H1 (cell line): ENCODE data around the gene UBN1. TPM values are rescaled to one million over a fixed set of nuclear protein-coding genes. Genes with fewer than 3 reads are reported as not detected.

Experiments
- CTCF ChIA-PET: fragments of 300-600 bp; sonication (Branson Sonifier 250); formaldehyde crosslinking; loops from one replicate; lab custom pipeline; 2021; ENCODE audit not compliant: partially characterized antibody; lab: Charles Lee
- POLR2A ChIA-PET: fragments of 300-600 bp; sonication (Branson Sonifier 250); formaldehyde crosslinking; loops from one replicate; lab custom pipeline; 2021; ENCODE audit warnings: inconsistent platforms; ENCODE audit not compliant: partially characterized antibody; lab: Charles Lee
- DNase-seq, 2 experiments: peaks; one replicate each; pipeline versions ENCODE4 v3.0.0 to v3.0.0-alpha.2; 2010 to 2022; ENCODE audit warnings: low spot score in 2 of 2, low read depth in 1 of 2, mixed read lengths in 1 of 2
- FAIRE-seq: peaks from 2 replicates; lab custom pipeline; 2011; peaks lifted over from hg19 to GRCh38; lab: Jason Lieb, UNC
- H2AFZ ChIP-seq: 2 replicates; pipeline ENCODE4 v1.8.1; 2012; ENCODE audit warnings: low read length, inconsistent platforms
- H2AK5ac ChIP-seq: 2 replicates; pipeline ENCODE4 v1.6.1; 2013; ENCODE audit warnings: low read depth, low read length
- H2BK120ac ChIP-seq: replicated peaks from 2 replicates; pipeline ENCODE3; 2013; ENCODE audit warnings: low read depth, low read length, inconsistent platforms
- H2BK12ac ChIP-seq: 2 replicates; pipeline ENCODE4 v1.6.1; 2013; ENCODE audit warnings: low read depth, low read length
- H2BK15ac ChIP-seq: 2 replicates; pipeline ENCODE4 v1.6.1; 2013; ENCODE audit warnings: low read length
- H2BK20ac ChIP-seq: 2 replicates; pipeline ENCODE4 v1.6.1; 2013; ENCODE audit warnings: low read length
- H2BK5ac ChIP-seq: 2 replicates; pipeline ENCODE4 v1.6.1; 2013; ENCODE audit warnings: low read depth, low read length
- H3K14ac ChIP-seq: 2 replicates; pipeline ENCODE4 v1.6.1; 2013; ENCODE audit warnings: inconsistent platforms; ENCODE audit not compliant: insufficient read length
- H3K18ac ChIP-seq: 2 replicates; pipeline ENCODE4 v1.6.1; 2013; ENCODE audit warnings: low read length; ENCODE audit errors: extremely low read depth
- H3K23ac ChIP-seq: 2 replicates; pipeline ENCODE4 v1.6.1; 2013; ENCODE audit warnings: inconsistent platforms; ENCODE audit not compliant: insufficient read length
- H3K23me2 ChIP-seq: 2 replicates; pipeline ENCODE4 v1.6.1; 2013; ENCODE audit warnings: low read depth, low read length
- H3K27ac ChIP-seq: 2 replicates; pipeline ENCODE4 v1.6.1; 2011; ENCODE audit warnings: low read depth, low read length, inconsistent platforms
- H3K27me3 ChIP-seq, 4 experiments: replicated peaks in 1 of 4; 1 replicate in 1 of 4; 2 replicates in 3 of 4; pipeline versions ENCODE4 v1.6.1 to v1.8.1; 2011 to 2013; ENCODE audit warnings: low read length in 3 of 4, mild to moderate bottlenecking in 3 of 4, inconsistent platforms in 2 of 4, mixed read lengths in 2 of 4, moderate library complexity in 1 of 4; ENCODE audit not compliant: control insufficient read depth in 3 of 4, insufficient read depth in 3 of 4; ENCODE audit errors: extremely low read depth in 1 of 4
- H3K36me3 ChIP-seq, 4 experiments: 2 replicates each; pipeline versions ENCODE4 v1.6.1 to v1.8.1; 2011 to 2013; ENCODE audit warnings: mild to moderate bottlenecking in 4 of 4, low read length in 3 of 4, moderate library complexity in 2 of 4, control low read depth in 1 of 4, inconsistent platforms in 1 of 4; ENCODE audit not compliant: insufficient read depth in 4 of 4, control insufficient read depth in 2 of 4
- H3K4ac ChIP-seq: replicated peaks from 2 replicates; pipeline ENCODE3; 2013; ENCODE audit warnings: low read length, low read depth, mixed read lengths, inconsistent platforms; ENCODE audit not compliant: insufficient read length
- H3K4me1 ChIP-seq, 4 experiments: replicated peaks in 1 of 4; 1 replicate in 1 of 4; 2 replicates in 3 of 4; pipeline versions ENCODE4 v1.6.1 to v1.8.1; 2011 to 2013; ENCODE audit warnings: low read length in 3 of 4, inconsistent platforms in 2 of 4, mixed read lengths in 1 of 4; ENCODE audit not compliant: insufficient read depth in 4 of 4, control insufficient read depth in 3 of 4
- H3K4me2 ChIP-seq, 2 experiments: 2 replicates each; pipeline versions ENCODE4 v1.6.1 to v1.8.1; 2011 to 2013; ENCODE audit warnings: low read depth in 2 of 2, low read length in 2 of 2, control low read depth in 1 of 2, inconsistent platforms in 1 of 2, mild to moderate bottlenecking in 1 of 2; ENCODE audit not compliant: insufficient read depth in 1 of 2
- H3K4me3 ChIP-seq, 4 experiments: fragments of 200-600, 300-600 bp in 1 of 4; sonication (generic), shearing (Covaris generic), sonication (Bioruptor Twin) in 1 of 4; 2 replicates each; pipeline versions ENCODE4 v1.5.1 to v1.8.1; 2011 to 2016; ENCODE audit warnings: low read length in 4 of 4, low read depth in 3 of 4, control low read depth in 2 of 4, inconsistent platforms in 2 of 4, mild to moderate bottlenecking in 2 of 4, mixed read lengths in 1 of 4, moderate library complexity in 1 of 4; ENCODE audit not compliant: insufficient read depth in 2 of 4; ENCODE audit errors: extremely low read depth in 1 of 4
- H3K56ac ChIP-seq: replicated peaks from 2 replicates; pipeline ENCODE3; 2013; ENCODE audit warnings: low read depth, mild to moderate bottlenecking, mixed read lengths, low read length, inconsistent platforms; ENCODE audit not compliant: insufficient read length
- H3K79me1 ChIP-seq: 2 replicates; pipeline ENCODE4 v1.6.1; 2013; ENCODE audit warnings: low read depth, low read length, control low read depth
- H3K79me2 ChIP-seq, 2 experiments: 2 replicates each; pipeline versions ENCODE4 v1.6.1 to v1.8.1; 2012 to 2013; ENCODE audit warnings: low read length in 2 of 2, mild to moderate bottlenecking in 2 of 2, inconsistent platforms in 1 of 2; ENCODE audit not compliant: insufficient read depth in 2 of 2, control insufficient read depth in 1 of 2
- H3K9ac ChIP-seq, 4 experiments: replicated peaks in 1 of 4; 1 replicate in 1 of 4; 2 replicates in 3 of 4; pipeline versions ENCODE4 v1.6.1 to v1.8.1; 2011 to 2013; ENCODE audit warnings: low read depth in 3 of 4, low read length in 3 of 4, control low read depth in 2 of 4, mild to moderate bottlenecking in 2 of 4, moderate library complexity in 2 of 4, inconsistent platforms in 1 of 4; ENCODE audit errors: extremely low read depth in 1 of 4
- H3K9me3 ChIP-seq, 2 experiments: 2 replicates each; pipeline versions ENCODE4 v1.6.1 to v1.8.1; 2012 to 2013; ENCODE audit warnings: mild to moderate bottlenecking in 2 of 2, moderate library complexity in 2 of 2, control low read depth in 1 of 2, inconsistent platforms in 1 of 2, low read depth in 1 of 2, low read length in 1 of 2, mixed read lengths in 1 of 2; ENCODE audit not compliant: insufficient read depth in 2 of 2
- H4K20me1 ChIP-seq, 2 experiments: replicated peaks in 1 of 2; 2 replicates each; pipeline versions ENCODE3 to v1.8.1; 2011 to 2013; ENCODE audit warnings: inconsistent platforms in 2 of 2, low read length in 2 of 2, mild to moderate bottlenecking in 1 of 2; ENCODE audit not compliant: insufficient read depth in 2 of 2, control insufficient read depth in 1 of 2
- H4K5ac ChIP-seq: 2 replicates; pipeline ENCODE4 v1.6.1; 2013; ENCODE audit warnings: low read length, low read depth, mixed read lengths, inconsistent platforms; ENCODE audit not compliant: insufficient read length
- H4K8ac ChIP-seq: 2 replicates; pipeline ENCODE4 v1.8.0; 2013; ENCODE audit warnings: mild to moderate bottlenecking, moderate library complexity, low read length, inconsistent platforms; ENCODE audit not compliant: insufficient read depth; ENCODE audit errors: extremely low read depth
- H4K91ac ChIP-seq: replicated peaks from 2 replicates; pipeline ENCODE3; 2013; ENCODE audit warnings: low read length, mixed read lengths, inconsistent platforms; ENCODE audit not compliant: insufficient read length
- ASH2L ChIP-seq: fragments of 200-600, 300-600 bp; sonication (generic); IDR thresholded peaks from one replicate; pipeline ENCODE4 v1.7.1; 2017; ENCODE audit warnings: low read length
- BACH1 ChIP-seq: IDR thresholded peaks from 2 replicates; pipeline ENCODE4 v1.6.1; 2012; ENCODE audit warnings: low read length, improper control_type of control experiment
- CREB1 ChIP-seq: IDR thresholded peaks from 2 replicates; pipeline ENCODE4 v1.6.1; 2012; ENCODE audit warnings: inconsistent platforms
- CTBP2 ChIP-seq: IDR thresholded peaks from 2 replicates; pipeline ENCODE4 v1.7.0; 2011; ENCODE audit warnings: borderline replicate concordance, mild to moderate bottlenecking, moderate library complexity, mixed read lengths, low read length; ENCODE audit not compliant: insufficient read depth, insufficient read length
- KDM4A ChIP-seq: IDR thresholded peaks from one replicate; pipeline ENCODE4 v1.7.1; 2012; ENCODE audit warnings: low read depth, mild to moderate bottlenecking, moderate library complexity, low read length, inconsistent platforms; ENCODE audit not compliant: severe bottlenecking
- MAFK ChIP-seq: IDR thresholded peaks from 2 replicates; pipeline ENCODE4 v1.6.1; 2012; ENCODE audit warnings: low read depth, mild to moderate bottlenecking, improper control_type of control experiment, low read length
- SIRT6 ChIP-seq: IDR thresholded peaks from one replicate; pipeline ENCODE4 v1.7.1; 2012; ENCODE audit warnings: low read length, inconsistent platforms
- SUZ12 ChIP-seq: fragments of 200-600 bp; sonication (generic); IDR thresholded peaks from 2 replicates; pipeline ENCODE4 v1.6.1; 2012; ENCODE audit warnings: mild to moderate bottlenecking, inconsistent platforms, low read length, moderate library complexity, mixed read lengths
- WGBS, 2 experiments: shearing (Covaris generic) in 1 of 2; methylation state at CpG; one replicate each; pipeline versions ENCODE4 v1.1.6 to v1.1.7; 2013 to 2015; ENCODE audit warnings: low lambda C conversion rate in 2 of 2, mixed read lengths in 2 of 2, inconsistent platforms in 1 of 2, low coverage in 1 of 2, missing lambda C conversion rate in 1 of 2; ENCODE audit not compliant: insufficient replicate concordance in 2 of 2, insufficient coverage in 1 of 2, insufficient read length in 1 of 2; ENCODE audit errors: extremely low coverage in 1 of 2, missing lambda C conversion rate in 1 of 2; 5-methylcytosine and 5-hydroxymethylcytosine counted together
- polyA plus RNA-seq, 7 experiments: library from polyadenylated mRNA; depleted of rRNA in 3 of 7; stranded (reverse) in 5 of 7; unstranded in 2 of 7; fragments of >200 nt in 5 of 7; fragments of 200-250 nt in 2 of 7; gene quantifications; 1 replicate in 5 of 7; 2 replicates in 1 of 7; 4 replicates in 1 of 7; pipeline versions ENCODE4 v1.2.1 to v1.2.3, GENCODE V29; 2011 to 2013; ENCODE audit warnings: missing spikeins in 2 of 7, mixed read lengths in 2 of 7
- total RNA-seq: library from RNA; stranded (reverse); fragmentation: NEBNext Ultra II Directional; extraction: Animal tissue kit (Norgen Biotek cat#: 25700); gene quantifications from 2 replicates; pipeline ENCODE4 v1.2.1, GENCODE V29; 2021
- TF ChIP-seq, protein P1 (sequence below), 3 experiments: IDR thresholded peaks; 1 replicate in 2 of 3; 2 replicates in 1 of 3; pipeline versions ENCODE4 v1.5.1 to v1.6.1; 2011; ENCODE audit warnings: low read length in 3 of 3, mild to moderate bottlenecking in 3 of 3, inconsistent platforms in 2 of 3, low read depth in 1 of 3, moderate library complexity in 1 of 3; ENCODE audit not compliant: insufficient read depth in 1 of 3; ENCODE audit errors: control extremely low read depth in 1 of 3
- TF ChIP-seq, protein P2 (sequence below): IDR thresholded peaks from 2 replicates; pipeline ENCODE4 v1.6.1; 2012; ENCODE audit warnings: inconsistent platforms

UBN1 gene
- total and polyA plus RNA-seq, 2 of the 8 experiments (the other 6 are each of a cell fraction or from before 2014, with no cell fraction given), result 16.2 to 37.0 TPM

DNA sequence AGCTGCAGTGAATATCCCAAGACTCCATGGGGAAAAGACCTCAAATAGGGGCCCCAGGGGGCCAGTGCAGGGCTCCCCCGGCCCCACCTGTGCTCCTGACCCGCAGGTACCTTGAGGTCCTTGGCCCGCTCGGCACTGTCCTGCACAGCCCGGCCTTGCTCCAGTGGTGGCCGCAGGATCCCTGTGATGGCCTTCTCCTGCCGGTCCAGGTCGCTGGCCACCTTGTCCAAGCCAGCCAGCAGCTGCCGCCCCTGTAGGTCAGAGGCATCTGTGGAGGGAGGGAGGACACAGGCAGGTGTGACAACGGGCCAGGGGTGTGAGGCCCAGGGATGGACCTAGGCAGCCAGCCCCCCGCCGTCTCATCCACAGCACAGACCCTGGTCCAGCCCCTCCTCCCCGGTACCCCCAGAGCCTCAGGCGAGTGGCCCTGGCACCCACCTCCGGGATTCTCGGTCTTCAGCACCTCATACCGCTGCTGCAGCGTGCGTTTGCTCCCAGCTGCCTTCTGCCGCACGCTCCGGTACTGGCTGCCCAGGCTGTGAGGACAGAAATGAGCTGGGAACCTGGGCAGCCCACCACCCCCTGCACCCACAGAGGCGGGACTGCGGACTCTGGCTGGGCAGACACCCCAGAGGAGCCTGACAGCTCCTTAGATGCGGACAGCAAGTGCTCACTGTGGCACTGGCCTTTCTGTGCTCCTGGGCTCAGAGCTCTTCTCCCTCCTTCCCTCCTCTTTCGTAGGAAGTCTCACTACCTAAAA, 46.0 kb downstream of the UBN1 start:
- Histone ChIP-seq H3K79me1 (no peaks in the 10 kb centered on the region), H2BK120ac (no peak overlapping the region), H3K9me3 (no peaks in the 10 kb centered on the region), H4K5ac (no peak overlapping the region), H3K4me2 (no peak overlapping the region), H4K20me1 (peaks cover 0 to 6% of the 10 kb centered on the region in 2 experiments), H2BK12ac (no peak overlapping the region), H3K36me3 (peaks cover 2 to 32% (median 14%) of the 10 kb centered on the region in 4 experiments; a peak in 5 of 8 replicates), H3K79me2 (no peaks in the 10 kb centered on the region), H3K27me3 (no peaks in the 10 kb centered on the region), H3K18ac (no peak overlapping the region), H3K23ac (no peak overlapping the region), H3K9ac (no peak overlapping the region), H3K27ac (no peak overlapping the region), H2BK5ac (no peak overlapping the region), H3K4ac (no peak overlapping the region), H4K91ac (no peak overlapping the region), H2AFZ (no peak overlapping the region), H3K4me3 (no peak overlapping the region), H4K8ac (no peak overlapping the region), H2BK20ac (no peak overlapping the region), H3K4me1 (no peaks in the 10 kb centered on the region), H3K14ac (no peak overlapping the region), H2BK15ac (no peak overlapping the region), H2AK5ac (no peak overlapping the region), H3K23me2 (no peaks in the 10 kb centered on the region), H3K56ac (no peak overlapping the region)
- TF ChIP-seq KDM4A (no peak), CTBP2 (no peak), CREB1 (no peak), SIRT6 (no peak), MAFK (no peak), ASH2L (no peak), SUZ12 (no peak), BACH1 (no peak)
- TF ChIP-seq, protein P1, sequence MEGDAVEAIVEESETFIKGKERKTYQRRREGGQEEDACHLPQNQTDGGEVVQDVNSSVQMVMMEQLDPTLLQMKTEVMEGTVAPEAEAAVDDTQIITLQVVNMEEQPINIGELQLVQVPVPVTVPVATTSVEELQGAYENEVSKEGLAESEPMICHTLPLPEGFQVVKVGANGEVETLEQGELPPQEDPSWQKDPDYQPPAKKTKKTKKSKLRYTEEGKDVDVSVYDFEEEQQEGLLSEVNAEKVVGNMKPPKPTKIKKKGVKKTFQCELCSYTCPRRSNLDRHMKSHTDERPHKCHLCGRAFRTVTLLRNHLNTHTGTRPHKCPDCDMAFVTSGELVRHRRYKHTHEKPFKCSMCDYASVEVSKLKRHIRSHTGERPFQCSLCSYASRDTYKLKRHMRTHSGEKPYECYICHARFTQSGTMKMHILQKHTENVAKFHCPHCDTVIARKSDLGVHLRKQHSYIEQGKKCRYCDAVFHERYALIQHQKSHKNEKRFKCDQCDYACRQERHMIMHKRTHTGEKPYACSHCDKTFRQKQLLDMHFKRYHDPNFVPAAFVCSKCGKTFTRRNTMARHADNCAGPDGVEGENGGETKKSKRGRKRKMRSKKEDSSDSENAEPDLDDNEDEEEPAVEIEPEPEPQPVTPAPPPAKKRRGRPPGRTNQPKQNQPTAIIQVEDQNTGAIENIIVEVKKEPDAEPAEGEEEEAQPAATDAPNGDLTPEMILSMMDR (IDR thresholded peaks at IDR 0.05; ENCODE audit: control extremely low read depth in 1 of 3, insufficient read depth in 1 of 3, low read depth in 1 of 3, low read length in 3 of 3), result no peak
- TF ChIP-seq, protein P2, sequence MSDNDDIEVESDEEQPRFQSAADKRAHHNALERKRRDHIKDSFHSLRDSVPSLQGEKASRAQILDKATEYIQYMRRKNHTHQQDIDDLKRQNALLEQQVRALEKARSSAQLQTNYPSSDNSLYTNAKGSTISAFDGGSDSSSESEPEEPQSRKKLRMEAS, result no peak
- WGBS, 2 experiments, result 92% methylated on average over 22 of the region's 26 CpGs; no CpG with 5 or more reads in 1 of the 2 experiments
- FAIRE-seq (no peak), DNase-seq (no peak)
- CTCF ChIA-PET, result interaction anchor here (0.7 to 4.0 kb wide), 5 partner anchors 9 to 63 kb away, joined by 3 to 23 read pairs (median 4); no protein-coding TSS in a partner anchor
- POLR2A ChIA-PET, result interaction anchor here (0.6 to 3.7 kb wide), 8 partner anchors 8 to 153 kb away, joined by 3 to 15 read pairs (median 3); no protein-coding TSS in a partner anchor
